Measurements from ENCODE around the gene FGF12. TPM values are rescaled to one million over a fixed set of nuclear protein-coding genes. Genes with fewer than 3 reads are reported as not detected.

Gene FGF12
- total RNA-seq, 1 experiment from 2014 or later, result 0.07 TPM

DNA sequence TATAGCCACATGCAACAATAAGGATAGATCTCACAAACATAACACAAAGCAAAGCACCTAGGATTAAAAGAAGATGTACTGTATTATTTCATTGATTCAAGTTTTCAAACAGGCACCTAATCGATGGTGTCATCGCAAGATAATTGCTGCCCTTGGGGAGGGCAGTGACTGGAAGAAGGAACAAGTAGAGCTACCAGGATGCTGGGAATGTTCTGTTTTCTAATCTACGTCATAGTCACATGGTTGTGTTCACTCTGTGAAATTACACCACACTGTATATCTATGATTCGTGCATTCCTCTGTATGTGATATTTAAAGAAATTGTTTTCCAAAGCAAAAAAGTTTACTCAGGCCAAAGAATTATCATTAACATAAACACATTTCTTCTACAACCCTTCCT is 236.6 kb downstream of the FGF12 start:
- Histone ChIP-seq H3K9me3 (ENCODE audit: control insufficient read depth in 1 of 2, insufficient read depth in 1 of 2, low read depth in 1 of 2, low read length in 2 of 2) (no peaks in the 10 kb centered on the region), H3K27ac (ENCODE audit: low read depth, low read length) (no peak overlapping the region), H4K20me1 (ENCODE audit: insufficient read depth) (no peaks in the 10 kb centered on the region; the same call in 1 of the 2 replicates), H3K4me3 (replicated peaks in 1 of 2; ENCODE audit: low read depth in 1 of 2, low read length in 2 of 2) (no peak overlapping the region), H3K9me2 (ENCODE audit: insufficient read depth) (no peaks in the 10 kb centered on the region), H3K27me3 (ENCODE audit: insufficient read depth, low read length) (no peaks in the 10 kb centered on the region), H3K4me2 (ENCODE audit: low read length) (no peak overlapping the region), H3K9ac (ENCODE audit: low read length) (no peak overlapping the region), H2AFZ (ENCODE audit: low read depth, low read length, poor library complexity, severe bottlenecking) (no peak overlapping the region), H3K36me3 (ENCODE audit: control insufficient read depth in 1 of 2, insufficient read depth in 2 of 2, low read length in 2 of 2) (no peaks in the 10 kb centered on the region), H3K4me1 (ENCODE audit: control insufficient read depth in 1 of 2, insufficient read depth in 2 of 2, low read length in 2 of 2) (no peaks in the 10 kb centered on the region), H3K79me2 (ENCODE audit: insufficient read depth, low read length) (no peaks in the 10 kb centered on the region)
- ChIA-PET POLR2A (no interaction called here), CTCF (no interaction called here), RAD21 (ENCODE audit: low non-redundant PET in 1 of 2, low total read pairs in 2 of 2, uncharacterized antibody in 2 of 2, unreplicated experiment in 2 of 2) (no interaction called here)
- TF ChIP-seq SIN3A (IDR thresholded peaks at IDR 0.05; ENCODE audit: low read depth) (no peak), EGR1 (IDR thresholded peaks at IDR 0.05; ENCODE audit: low read depth) (no peak), JUND (IDR thresholded peaks at IDR 0.05) (no peak), ZNF274 (IDR thresholded peaks at IDR 0.05; ENCODE audit: low read depth, low read length) (no peak), SRF (IDR thresholded peaks at IDR 0.05; ENCODE audit: low read depth) (no peak), FOSL1 (IDR thresholded peaks at IDR 0.05; ENCODE audit: low read depth) (no peak), CBX3 (IDR thresholded peaks at IDR 0.05; ENCODE audit: low read depth) (no peak), EZH2 (IDR thresholded peaks at IDR 0.05) (no peak), RAD21 (IDR thresholded peaks at IDR 0.05; ENCODE audit: low read depth) (no peak), EZH2phosphoT487 (IDR thresholded peaks at IDR 0.05; ENCODE audit: borderline replicate concordance) (no peak), YY1 (IDR thresholded peaks at IDR 0.05; ENCODE audit: extremely low read depth, insufficient replicate concordance, low read depth, low read length) (no peak), TCF7L2 (IDR thresholded peaks at IDR 0.05; ENCODE audit: borderline replicate concordance, extremely low read depth, insufficient read depth, insufficient read length) (no peak), CEBPB (IDR thresholded peaks at IDR 0.05; ENCODE audit: low read depth) (no peak), POLR2AphosphoS5 (IDR thresholded peaks at IDR 0.05; ENCODE audit: low read depth, low read length) (no peak)
- TF ChIP-seq, protein P1, sequence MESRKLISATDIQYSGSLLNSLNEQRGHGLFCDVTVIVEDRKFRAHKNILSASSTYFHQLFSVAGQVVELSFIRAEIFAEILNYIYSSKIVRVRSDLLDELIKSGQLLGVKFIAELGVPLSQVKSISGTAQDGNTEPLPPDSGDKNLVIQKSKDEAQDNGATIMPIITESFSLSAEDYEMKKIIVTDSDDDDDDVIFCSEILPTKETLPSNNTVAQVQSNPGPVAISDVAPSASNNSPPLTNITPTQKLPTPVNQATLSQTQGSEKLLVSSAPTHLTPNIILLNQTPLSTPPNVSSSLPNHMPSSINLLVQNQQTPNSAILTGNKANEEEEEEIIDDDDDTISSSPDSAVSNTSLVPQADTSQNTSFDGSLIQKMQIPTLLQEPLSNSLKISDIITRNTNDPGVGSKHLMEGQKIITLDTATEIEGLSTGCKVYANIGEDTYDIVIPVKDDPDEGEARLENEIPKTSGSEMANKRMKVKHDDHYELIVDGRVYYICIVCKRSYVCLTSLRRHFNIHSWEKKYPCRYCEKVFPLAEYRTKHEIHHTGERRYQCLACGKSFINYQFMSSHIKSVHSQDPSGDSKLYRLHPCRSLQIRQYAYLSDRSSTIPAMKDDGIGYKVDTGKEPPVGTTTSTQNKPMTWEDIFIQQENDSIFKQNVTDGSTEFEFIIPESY (IDR thresholded peaks at IDR 0.05; ENCODE audit: extremely low read depth, insufficient replicate concordance, low read length), result no peak
- TF ChIP-seq, protein P2, sequence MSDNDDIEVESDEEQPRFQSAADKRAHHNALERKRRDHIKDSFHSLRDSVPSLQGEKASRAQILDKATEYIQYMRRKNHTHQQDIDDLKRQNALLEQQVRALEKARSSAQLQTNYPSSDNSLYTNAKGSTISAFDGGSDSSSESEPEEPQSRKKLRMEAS (IDR thresholded peaks at IDR 0.05), result no peak
- TF ChIP-seq, protein P3, sequence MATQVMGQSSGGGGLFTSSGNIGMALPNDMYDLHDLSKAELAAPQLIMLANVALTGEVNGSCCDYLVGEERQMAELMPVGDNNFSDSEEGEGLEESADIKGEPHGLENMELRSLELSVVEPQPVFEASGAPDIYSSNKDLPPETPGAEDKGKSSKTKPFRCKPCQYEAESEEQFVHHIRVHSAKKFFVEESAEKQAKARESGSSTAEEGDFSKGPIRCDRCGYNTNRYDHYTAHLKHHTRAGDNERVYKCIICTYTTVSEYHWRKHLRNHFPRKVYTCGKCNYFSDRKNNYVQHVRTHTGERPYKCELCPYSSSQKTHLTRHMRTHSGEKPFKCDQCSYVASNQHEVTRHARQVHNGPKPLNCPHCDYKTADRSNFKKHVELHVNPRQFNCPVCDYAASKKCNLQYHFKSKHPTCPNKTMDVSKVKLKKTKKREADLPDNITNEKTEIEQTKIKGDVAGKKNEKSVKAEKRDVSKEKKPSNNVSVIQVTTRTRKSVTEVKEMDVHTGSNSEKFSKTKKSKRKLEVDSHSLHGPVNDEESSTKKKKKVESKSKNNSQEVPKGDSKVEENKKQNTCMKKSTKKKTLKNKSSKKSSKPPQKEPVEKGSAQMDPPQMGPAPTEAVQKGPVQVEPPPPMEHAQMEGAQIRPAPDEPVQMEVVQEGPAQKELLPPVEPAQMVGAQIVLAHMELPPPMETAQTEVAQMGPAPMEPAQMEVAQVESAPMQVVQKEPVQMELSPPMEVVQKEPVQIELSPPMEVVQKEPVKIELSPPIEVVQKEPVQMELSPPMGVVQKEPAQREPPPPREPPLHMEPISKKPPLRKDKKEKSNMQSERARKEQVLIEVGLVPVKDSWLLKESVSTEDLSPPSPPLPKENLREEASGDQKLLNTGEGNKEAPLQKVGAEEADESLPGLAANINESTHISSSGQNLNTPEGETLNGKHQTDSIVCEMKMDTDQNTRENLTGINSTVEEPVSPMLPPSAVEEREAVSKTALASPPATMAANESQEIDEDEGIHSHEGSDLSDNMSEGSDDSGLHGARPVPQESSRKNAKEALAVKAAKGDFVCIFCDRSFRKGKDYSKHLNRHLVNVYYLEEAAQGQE (IDR thresholded peaks at IDR 0.05; ENCODE audit: low read depth), result no peak
- TF ChIP-seq, protein P4, sequence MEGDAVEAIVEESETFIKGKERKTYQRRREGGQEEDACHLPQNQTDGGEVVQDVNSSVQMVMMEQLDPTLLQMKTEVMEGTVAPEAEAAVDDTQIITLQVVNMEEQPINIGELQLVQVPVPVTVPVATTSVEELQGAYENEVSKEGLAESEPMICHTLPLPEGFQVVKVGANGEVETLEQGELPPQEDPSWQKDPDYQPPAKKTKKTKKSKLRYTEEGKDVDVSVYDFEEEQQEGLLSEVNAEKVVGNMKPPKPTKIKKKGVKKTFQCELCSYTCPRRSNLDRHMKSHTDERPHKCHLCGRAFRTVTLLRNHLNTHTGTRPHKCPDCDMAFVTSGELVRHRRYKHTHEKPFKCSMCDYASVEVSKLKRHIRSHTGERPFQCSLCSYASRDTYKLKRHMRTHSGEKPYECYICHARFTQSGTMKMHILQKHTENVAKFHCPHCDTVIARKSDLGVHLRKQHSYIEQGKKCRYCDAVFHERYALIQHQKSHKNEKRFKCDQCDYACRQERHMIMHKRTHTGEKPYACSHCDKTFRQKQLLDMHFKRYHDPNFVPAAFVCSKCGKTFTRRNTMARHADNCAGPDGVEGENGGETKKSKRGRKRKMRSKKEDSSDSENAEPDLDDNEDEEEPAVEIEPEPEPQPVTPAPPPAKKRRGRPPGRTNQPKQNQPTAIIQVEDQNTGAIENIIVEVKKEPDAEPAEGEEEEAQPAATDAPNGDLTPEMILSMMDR (IDR thresholded peaks at IDR 0.05 in 2 of 3, conservative IDR thresholded peaks at IDR 0.05 in 1 of 3; ENCODE audit: borderline replicate concordance in 1 of 3, insufficient read depth in 1 of 3, low read depth in 2 of 3, low read length in 2 of 3), result no peak
- BruUV-seq (replicated peaks), result no TSS peak
- intact Hi-C loops (cut with micrococcal nuclease), result no loop called here
- no peak for DNase-seq (ENCODE audit: low read depth, low spot score)
- no peak for ATAC-seq
